Left ventricle myocardium inferior (tissue), 1 donor: Measurements from ENCODE around the gene RERG. TPM values are rescaled to one million over a fixed set of nuclear protein-coding genes. Genes with fewer than 3 reads are reported as not detected.

Experiments
- DNase-seq: peaks from one replicate; pipeline ENCODE4 v3.0.0-alpha.2; 2020
- H3K27ac ChIP-seq: fragments of 200-600 bp; replicated peaks from 2 replicates; pipeline ENCODE4 v1.8.0; 2021
- H3K27me3 ChIP-seq: fragments of 200-600 bp; 2 replicates; pipeline ENCODE4 v1.8.0; 2021; ENCODE audit warnings: low read depth
- H3K36me3 ChIP-seq: fragments of 200-600 bp; 2 replicates; pipeline ENCODE4 v1.8.0; 2021
- H3K4me1 ChIP-seq: fragments of 200-600 bp; 2 replicates; pipeline ENCODE4 v1.8.0; 2021
- H3K4me3 ChIP-seq: fragments of 200-600 bp; 2 replicates; pipeline ENCODE4 v1.8.0; 2021; ENCODE audit warnings: mild to moderate bottlenecking, moderate library complexity
- H3K9me3 ChIP-seq: fragments of 200-600 bp; replicated peaks from 2 replicates; pipeline ENCODE4 v1.8.0; 2021
- intact Hi-C: fragments of 100-400 bp; cut with micrococcal nuclease; formaldehyde crosslinking; loops from one replicate; pipeline ENCODE4 v1.11.0; 2022
- total RNA-seq: library from RNA; stranded (reverse); fragmentation: NEBNext Ultra II Directional; extraction: Animal tissue kit (Norgen Biotek cat#: 25700); gene quantifications from one replicate; pipeline ENCODE4 v1.2.1, GENCODE V29; 2021
- TF ChIP-seq, protein P1 (sequence below): fragments of 200-600 bp; IDR thresholded peaks from 2 replicates; pipeline ENCODE4 v1.8.0; 2021; ENCODE audit warnings: antibody characterized with exemption, mild to moderate bottlenecking, borderline replicate concordance
- donor health status: DM: no; HTN: yes; CAD: no; lungs with severe emphysema.

The RERG gene
- total RNA-seq, 1 donor from 2014 or later: 4.5 TPM

DNA sequence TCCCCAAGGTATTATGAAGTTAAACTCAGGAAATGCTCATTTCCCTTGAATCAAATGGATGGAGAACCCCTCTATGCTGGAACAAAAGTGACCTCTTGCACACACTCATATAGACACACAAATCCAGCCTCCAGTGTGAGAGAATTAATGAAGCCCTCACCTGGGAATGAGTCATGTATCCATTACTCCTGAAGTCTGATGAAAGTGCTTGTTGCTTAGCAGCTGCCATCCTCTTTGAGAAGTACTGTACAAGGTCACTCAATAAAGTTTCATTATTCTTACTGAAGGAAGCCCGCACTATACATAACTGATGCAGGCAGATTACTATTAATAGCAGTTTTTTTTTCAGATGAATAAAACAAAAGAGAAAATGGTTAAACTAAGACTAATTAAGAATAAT is 102.3 kb downstream of the RERG start:
- H3K4me1 ChIP-seq: no peaks in the 10 kb centered on the region
- H3K4me3 ChIP-seq: no peak overlapping the region
- H3K9me3 ChIP-seq: no peaks in the 10 kb centered on the region
- intact Hi-C loops: no loop called here
- TF ChIP-seq, protein P1, sequence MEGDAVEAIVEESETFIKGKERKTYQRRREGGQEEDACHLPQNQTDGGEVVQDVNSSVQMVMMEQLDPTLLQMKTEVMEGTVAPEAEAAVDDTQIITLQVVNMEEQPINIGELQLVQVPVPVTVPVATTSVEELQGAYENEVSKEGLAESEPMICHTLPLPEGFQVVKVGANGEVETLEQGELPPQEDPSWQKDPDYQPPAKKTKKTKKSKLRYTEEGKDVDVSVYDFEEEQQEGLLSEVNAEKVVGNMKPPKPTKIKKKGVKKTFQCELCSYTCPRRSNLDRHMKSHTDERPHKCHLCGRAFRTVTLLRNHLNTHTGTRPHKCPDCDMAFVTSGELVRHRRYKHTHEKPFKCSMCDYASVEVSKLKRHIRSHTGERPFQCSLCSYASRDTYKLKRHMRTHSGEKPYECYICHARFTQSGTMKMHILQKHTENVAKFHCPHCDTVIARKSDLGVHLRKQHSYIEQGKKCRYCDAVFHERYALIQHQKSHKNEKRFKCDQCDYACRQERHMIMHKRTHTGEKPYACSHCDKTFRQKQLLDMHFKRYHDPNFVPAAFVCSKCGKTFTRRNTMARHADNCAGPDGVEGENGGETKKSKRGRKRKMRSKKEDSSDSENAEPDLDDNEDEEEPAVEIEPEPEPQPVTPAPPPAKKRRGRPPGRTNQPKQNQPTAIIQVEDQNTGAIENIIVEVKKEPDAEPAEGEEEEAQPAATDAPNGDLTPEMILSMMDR: no peak
- DNase-seq: no peak
- no peak overlapping the region for H3K27ac ChIP-seq
- no peaks in the 10 kb centered on the region for H3K27me3 ChIP-seq
- H3K36me3 ChIP-seq: no peaks in the 10 kb centered on the region

DNA sequence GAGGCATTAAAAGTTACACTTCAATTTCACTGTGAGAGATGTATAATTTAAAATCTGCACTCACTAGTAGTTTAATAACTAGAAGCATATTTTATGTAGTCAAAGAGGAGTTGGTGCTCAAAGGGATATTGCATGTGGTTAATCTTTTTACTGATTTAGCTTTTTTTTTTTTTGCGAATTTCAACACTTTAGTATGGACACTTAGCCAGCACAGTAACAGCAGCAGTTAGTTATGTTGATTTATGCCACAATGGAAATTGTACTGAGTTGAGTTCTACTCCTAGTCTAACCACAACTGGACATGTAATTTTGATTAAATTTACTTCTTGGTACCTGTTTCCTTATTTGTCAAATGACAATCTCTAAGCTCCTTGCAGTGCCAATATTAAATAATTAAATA is 104.2 kb downstream of the RERG start:
- no peak for DNase-seq
- H3K4me3 ChIP-seq: no peak overlapping the region
- TF ChIP-seq, protein P1: no peak
- no peak overlapping the region for H3K27ac ChIP-seq
- intact Hi-C loops: no loop called here
- no peaks in the 10 kb centered on the region for H3K27me3 ChIP-seq
- H3K36me3 ChIP-seq: no peaks in the 10 kb centered on the region
- no peaks in the 10 kb centered on the region for H3K4me1 ChIP-seq
- no peaks in the 10 kb centered on the region for H3K9me3 ChIP-seq

DNA sequence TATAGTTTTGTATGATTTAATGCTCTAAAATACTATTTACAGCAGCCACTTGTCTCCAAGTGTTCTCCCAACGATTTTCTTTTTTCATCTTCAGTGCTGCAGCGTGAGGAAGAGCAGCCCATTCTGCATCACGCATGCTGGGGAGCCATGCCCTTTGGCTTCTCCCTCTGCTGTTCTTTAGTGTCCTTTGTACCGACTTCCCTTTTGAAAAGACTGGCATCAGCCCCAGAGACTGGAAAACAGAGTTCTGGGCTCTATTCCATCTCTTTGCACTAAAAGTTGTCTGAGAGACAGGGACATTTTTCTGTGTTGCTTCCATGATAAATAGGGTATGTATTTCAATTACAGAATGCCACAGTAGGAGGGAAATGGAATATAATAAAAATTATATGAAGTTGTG is 105.1 kb downstream of the RERG start:
- no peak for DNase-seq
- H3K27me3 ChIP-seq: no peaks in the 10 kb centered on the region
- no peak overlapping the region for H3K27ac ChIP-seq
- TF ChIP-seq, protein P1: no peak
- intact Hi-C loops: no loop called here
- no peaks in the 10 kb centered on the region for H3K36me3 ChIP-seq
- no peaks in the 10 kb centered on the region for H3K4me1 ChIP-seq
- no peaks in the 10 kb centered on the region for H3K9me3 ChIP-seq
- no peak overlapping the region for H3K4me3 ChIP-seq

DNA sequence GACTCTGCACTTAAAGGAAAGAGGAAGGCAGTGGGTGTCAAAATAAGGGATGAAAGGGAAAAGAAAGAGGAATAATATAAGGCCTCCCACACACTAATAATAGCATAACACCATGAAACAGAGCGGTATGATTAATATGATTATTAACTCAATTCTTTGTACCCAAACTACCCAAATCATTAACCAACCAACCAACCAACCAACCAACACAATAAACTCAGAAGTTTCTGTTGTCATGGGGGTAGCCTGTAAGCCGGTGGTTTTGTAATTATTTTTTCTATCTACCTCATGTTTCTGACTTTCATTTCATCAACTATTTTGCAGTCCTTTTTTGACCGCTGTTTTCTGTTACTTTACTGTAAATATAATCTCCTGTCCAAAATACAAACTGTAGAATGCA is 105.8 kb downstream of the RERG start:
- no peak for DNase-seq
- TF ChIP-seq, protein P1: no peak
- intact Hi-C loops: no loop called here
- H3K27ac ChIP-seq: no peak overlapping the region
- H3K4me3 ChIP-seq: no peak overlapping the region
- no peaks in the 10 kb centered on the region for H3K27me3 ChIP-seq
- no peaks in the 10 kb centered on the region for H3K4me1 ChIP-seq
- H3K9me3 ChIP-seq: no peaks in the 10 kb centered on the region
- H3K36me3 ChIP-seq: no peaks in the 10 kb centered on the region

DNA sequence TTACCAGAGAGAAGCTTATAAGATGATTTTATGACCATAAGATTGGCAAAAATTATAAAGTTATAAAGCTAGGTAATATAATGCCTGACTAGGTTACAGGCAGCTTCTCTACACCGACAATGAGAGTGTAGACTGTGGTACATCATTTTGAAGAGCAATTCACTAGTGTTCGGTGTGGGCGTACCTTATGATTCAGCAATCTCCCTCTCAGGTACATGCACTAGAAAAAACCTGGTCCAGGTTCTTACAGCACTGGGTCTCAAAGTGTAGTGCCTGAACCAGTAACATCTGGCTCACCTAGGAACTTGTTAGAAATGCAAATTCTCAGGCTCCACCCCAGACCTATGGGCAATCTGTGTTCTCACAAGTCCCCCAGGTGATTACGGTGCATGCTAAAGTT is 106.7 kb downstream of the RERG start:
- Histone ChIP-seq H3K36me3 (no peaks in the 10 kb centered on the region), H3K4me1 (no peaks in the 10 kb centered on the region), H3K4me3 (no peak overlapping the region), H3K9me3 (no peaks in the 10 kb centered on the region), H3K27ac (no peak overlapping the region), H3K27me3 (no peaks in the 10 kb centered on the region)
- intact Hi-C loops: no loop called here
- no peak for DNase-seq
- TF ChIP-seq, protein P1: no peak

DNA sequence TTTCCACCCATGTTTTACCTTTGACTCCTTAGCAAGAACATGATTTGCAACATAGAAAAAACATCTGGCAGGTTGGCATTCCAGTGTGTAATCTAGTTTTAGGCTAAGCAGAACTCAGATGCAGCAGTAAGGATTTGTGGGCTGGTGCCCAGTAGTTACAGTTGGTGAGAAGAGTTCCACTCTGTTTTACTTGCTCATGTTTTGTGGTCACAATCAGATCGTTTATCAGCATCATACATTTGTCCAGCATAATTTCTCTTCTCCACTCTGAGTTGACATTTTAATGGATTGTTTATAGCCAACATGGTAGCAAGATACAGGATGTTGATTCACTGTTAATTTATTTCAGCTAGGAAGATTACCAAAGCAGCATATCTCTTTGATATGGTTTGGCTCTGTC is 128.4 kb downstream of the RERG start:
- Histone ChIP-seq H3K4me3 (no peak overlapping the region), H3K27me3 (no peaks in the 10 kb centered on the region), H3K36me3 (no peaks in the 10 kb centered on the region), H3K4me1 (no peaks in the 10 kb centered on the region), H3K27ac (no peak overlapping the region), H3K9me3 (peaks cover 8% of the 10 kb centered on the region)
- intact Hi-C loops: no loop called here
- TF ChIP-seq, protein P1: no peak
- DNase-seq: no peak
